DMS 273 (cell line): ENCODE data around the gene GRAMD2A.
"Not testable (repeated sequence)": the region's sequence is repeated elsewhere in the genome, so short reads cannot be mapped to it uniquely, and the experiment has no call there.

Source experiments
- DNase-seq: peaks from one replicate; lab custom pipeline; 2025; ENCODE audit not compliant: unreplicated experiment; lab: John Stamatoyannopoulos, UW

GRAMD2A gene

GRCh38 chr15:72189250-72189902 is 8.2 kb downstream of the GRAMD2A start:
- no peak for DNase-seq

GRCh38 chr15:72184165-72184811 is 13.3 kb downstream of the GRAMD2A start:
- DNase-seq: no peak

- no peak for DNase-seq
These were observed 13.8 kb downstream of the GRAMD2A start for GRCh38 chr15:72183781-72184164.

GRCh38 chr15:72182673-72183072 is 14.9 kb downstream of the GRAMD2A start:
- DNase-seq: no peak

- DNase-seq: no peak
These were observed 15.3 kb downstream of the GRAMD2A start for GRCh38 chr15:72182244-72182643.

GRCh38 chr15:72180761-72181324 is 16.7 kb downstream of the GRAMD2A start:
- no peak for DNase-seq

GRCh38 chr15:72179950-72180581 is 17.5 kb downstream of the GRAMD2A start:
- no peak for DNase-seq

GRCh38 chr15:72178976-72179585 is 18.5 kb downstream of the GRAMD2A start:
- DNase-seq: no peak

- no peak for DNase-seq
These were observed 20.8 kb downstream of the GRAMD2A start for GRCh38 chr15:72176743-72177142.

GRCh38 chr15:72176159-72176558 is 21.4 kb downstream of the GRAMD2A start:
- no peak for DNase-seq

- DNase-seq: no peak
These were observed 22.2 kb downstream of the GRAMD2A start for GRCh38 chr15:72175186-72176044.

- no peak for DNase-seq
These were observed 22.9 kb downstream of the GRAMD2A start for GRCh38 chr15:72174551-72175165.

GRCh38 chr15:72173864-72174550 is 23.6 kb downstream of the GRAMD2A start:
- DNase-seq: no peak

- no peak for DNase-seq
These were observed 24.2 kb downstream of the GRAMD2A start for GRCh38 chr15:72173401-72173800.

- no peak for DNase-seq
These were observed 24.8 kb downstream of the GRAMD2A start for GRCh38 chr15:72172796-72173195.

GRCh38 chr15:72171978-72172377 is 25.6 kb downstream of the GRAMD2A start:
- not testable (repeated sequence) for DNase-seq

- no peak for DNase-seq
These were observed 26.9 kb downstream of the GRAMD2A start for GRCh38 chr15:72170691-72171090.

- no peak for DNase-seq
These were observed 27.5 kb downstream of the GRAMD2A start for GRCh38 chr15:72169921-72170611.
